ELF-1 (cell line): Measurements from ENCODE around the gene GPRC6A.
"Not testable (repeated sequence)": the region's sequence is repeated elsewhere in the genome, so short reads cannot be mapped to it uniquely, and the experiment has no call there.

ENCODE experiments used
- DNase-seq: peaks from one replicate; pipeline ENCODE4 v3.0.0-alpha.2; 2016; ENCODE audit warnings: low read depth, low spot score

Gene GPRC6A

GRCh38 chr6:116828983-116829382, at the start of gene GPRC6A:
TSS of gene GPRC6A (minus strand) at chr6:116829083. CDS start at chr6:116829013, 70 bp downstream.
- no peak for DNase-seq

GRCh38 chr6:116877743-116878142, 48.9 kb upstream of the GPRC6A start:
- DNase-seq: peak; percentile 22

GRCh38 chr6:116876635-116877611, 48.0 kb upstream of the GPRC6A start, which contains the start of gene RFX6:
TSS of gene RFX6 (plus strand) at chr6:116877242. CDS start at chr6:116877276, 34 bp downstream.
- peak; percentile 32 for DNase-seq

- no peak for DNase-seq
These were observed 47.2 kb upstream of the GPRC6A start for GRCh38 chr6:116876107-116876506.

- no peak for DNase-seq
These were observed 43.9 kb upstream of the GPRC6A start for GRCh38 chr6:116872771-116873170.

GRCh38 chr6:116866281-116866871, 37.5 kb upstream of the GPRC6A start:
- no peak for DNase-seq

- no peak for DNase-seq
These were observed 30.4 kb upstream of the GPRC6A start for GRCh38 chr6:116859264-116859663.

DNA sequence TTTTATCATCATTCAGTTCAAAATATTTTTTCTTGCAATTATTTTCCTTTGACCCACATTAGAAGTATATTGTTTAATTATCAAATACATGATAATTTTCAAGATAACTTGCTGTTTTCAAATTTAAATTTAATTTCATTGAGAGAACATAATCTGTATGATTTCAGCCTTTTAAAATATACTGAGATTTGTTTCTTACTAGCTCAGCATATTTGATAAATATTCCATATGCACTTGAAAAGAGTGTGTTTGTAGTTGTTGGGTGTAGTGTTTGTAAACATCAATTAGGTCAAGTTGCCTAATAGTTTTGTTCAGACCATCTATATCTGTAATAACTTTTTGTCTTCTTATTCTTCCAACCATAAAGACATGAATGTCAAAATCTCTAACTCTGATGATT, 29.2 kb upstream of the GPRC6A start:
- no peak for DNase-seq

DNA sequence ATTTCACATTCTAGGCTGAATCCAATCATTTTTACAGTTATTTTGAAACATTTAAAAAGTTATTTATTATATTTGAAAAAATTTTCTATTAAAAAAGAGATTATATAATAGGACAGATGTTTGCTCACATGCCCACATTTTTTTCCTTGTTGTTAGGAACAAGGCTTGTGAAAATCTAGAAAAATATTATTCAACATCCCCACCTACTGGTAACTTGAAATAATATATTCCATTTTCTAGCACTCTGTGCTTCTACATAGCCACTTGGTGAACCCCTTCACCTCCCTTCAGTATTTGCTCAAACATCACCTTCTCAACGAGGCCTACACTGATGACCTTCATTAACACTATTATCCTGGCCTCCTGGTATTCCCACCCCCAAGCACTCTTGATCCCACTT, 18.3 kb upstream of the GPRC6A start:
- no peak for DNase-seq

GRCh38 chr6:116842459-116842858, 13.6 kb upstream of the GPRC6A start:
- no peak for DNase-seq

- DNase-seq: no peak
These were observed 11.2 kb upstream of the GPRC6A start for GRCh38 chr6:116840091-116840490.

GRCh38 chr6:116836606-116837342, 7.9 kb upstream of the GPRC6A start:
- no peak for DNase-seq

DNA sequence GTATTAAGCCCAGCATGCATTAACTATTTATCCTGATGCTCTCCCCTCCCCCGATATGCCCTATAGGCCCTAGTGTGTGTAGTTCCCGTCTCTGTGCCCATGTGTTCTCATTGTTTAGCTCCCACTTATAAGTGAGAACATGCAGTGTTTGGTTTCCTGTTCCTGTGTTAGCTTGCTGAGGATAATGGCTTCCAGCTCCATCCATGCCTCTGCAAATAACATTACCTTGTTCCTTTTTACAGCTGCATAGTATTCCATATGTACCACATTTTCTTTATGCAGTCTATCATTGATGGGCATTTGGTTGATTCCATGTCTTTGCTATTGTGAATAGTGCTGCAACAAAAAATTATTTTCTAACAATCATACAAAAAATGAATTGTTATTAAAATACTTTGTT, 5.6 kb upstream of the GPRC6A start:
- not testable (repeated sequence) for DNase-seq

DNA sequence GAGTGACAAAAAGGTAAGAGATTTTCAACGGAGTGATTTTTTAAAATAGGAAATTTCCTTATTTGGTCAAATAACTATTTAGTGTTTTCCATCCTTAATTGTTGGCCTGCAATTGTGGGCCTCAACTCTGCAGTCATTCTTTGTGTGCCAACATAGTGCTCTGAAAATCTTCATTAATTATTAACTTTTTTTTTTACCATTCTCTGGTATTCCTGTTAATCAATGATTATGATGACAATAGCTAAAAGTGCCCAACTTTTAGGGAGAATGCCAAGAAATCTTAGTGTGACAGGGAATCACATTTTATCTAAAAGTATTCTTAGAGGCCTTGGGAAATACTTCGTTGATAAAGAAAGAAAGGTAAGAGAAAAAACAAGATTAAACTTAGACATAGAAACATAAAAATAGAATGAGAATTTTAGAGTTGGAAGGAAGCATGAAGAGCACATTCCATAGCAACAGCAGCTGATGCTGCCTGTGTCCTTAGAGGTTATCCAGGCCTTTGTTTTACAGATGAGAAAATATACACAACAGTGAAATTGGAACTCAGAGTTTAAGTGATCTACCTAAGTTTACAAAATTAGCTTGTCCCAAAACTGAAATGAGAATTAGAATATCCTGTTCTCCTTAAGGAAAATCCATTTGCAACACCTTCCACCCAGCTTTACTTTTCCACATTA, 1.2 kb downstream of the GPRC6A start:
- no peak for DNase-seq

- peak; percentile 21 for DNase-seq
These were observed 12.5 kb downstream of the GPRC6A start for GRCh38 chr6:116816336-116816735.

GRCh38 chr6:116812051-116812650, 16.7 kb downstream of the GPRC6A start:
- DNase-seq: no peak

- DNase-seq: no peak
These were observed 26.9 kb downstream of the GPRC6A start for GRCh38 chr6:116801971-116802370.

- no peak for DNase-seq
These were observed 28.9 kb downstream of the GPRC6A start for GRCh38 chr6:116799945-116800344.

DNA sequence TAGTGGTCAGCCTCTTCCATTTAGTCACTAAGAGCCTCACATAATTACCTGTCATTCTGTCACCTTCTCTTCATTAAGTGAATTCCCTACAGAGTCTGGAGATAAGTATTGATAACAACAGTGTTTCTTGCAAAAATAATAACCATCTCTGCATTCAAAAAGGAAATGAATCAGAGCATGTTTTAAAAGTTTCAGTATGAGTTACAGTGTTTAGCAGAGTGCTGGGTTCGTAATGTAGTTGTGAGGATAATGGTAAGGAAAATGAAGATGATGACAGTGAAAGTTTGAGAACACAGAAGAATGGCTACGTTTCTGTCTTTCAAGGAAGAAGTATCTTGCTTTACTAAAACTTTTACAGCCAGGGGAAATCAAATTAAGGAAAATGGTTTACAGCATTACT, 31.3 kb downstream of the GPRC6A start:
- DNase-seq: no peak

- DNase-seq: no peak
These were observed 35.7 kb downstream of the GPRC6A start for GRCh38 chr6:116793224-116793623.

DNA sequence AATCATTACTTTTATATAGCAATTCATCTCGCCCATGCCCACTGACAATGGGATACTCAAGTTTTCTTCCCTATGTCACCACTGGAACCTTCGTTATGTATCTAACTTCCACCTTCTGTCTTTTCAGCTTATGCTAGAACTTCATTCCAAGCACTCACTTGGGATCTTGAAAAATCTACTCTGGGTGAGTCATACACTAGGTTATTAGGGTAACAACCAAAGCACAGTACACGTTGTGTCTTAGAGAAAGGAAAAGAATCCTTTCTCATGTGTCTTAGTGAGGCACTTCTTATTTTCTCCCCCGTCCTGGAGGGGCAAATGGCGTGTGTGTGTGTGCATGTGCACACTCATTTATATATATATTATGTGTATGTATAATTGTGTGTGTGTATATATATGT, 45.0 kb downstream of the GPRC6A start:
- DNase-seq: no peak
